HFFc6 (cell line): ENCODE results near the gene PLCXD3. TPM values are rescaled to one million over a fixed set of nuclear protein-coding genes. Genes with fewer than 3 reads are reported as not detected.
A peak's percentile ranks its signal among the peaks of the same experiment; 100 is the strongest.

Experiments
- DNase-seq: peaks from one replicate; pipeline ENCODE4 v3.0.0-alpha.2; 2018
- H3K27ac Mint-ChIP-seq: 2 replicates; pipeline ENCODE4 v1.8.0; 2020; ENCODE audit warnings: mild to moderate bottlenecking, mixed read lengths
- H3K27me3 Mint-ChIP-seq: 2 replicates; pipeline ENCODE4 v1.8.0; 2021; ENCODE audit warnings: mild to moderate bottlenecking, moderate library complexity, mixed read lengths; ENCODE audit not compliant: insufficient read depth
- H3K36me3 Mint-ChIP-seq: 2 replicates; pipeline ENCODE4 v1.8.0; 2021; ENCODE audit warnings: low read depth, mixed read lengths
- H3K4me1 Mint-ChIP-seq: 2 replicates; pipeline ENCODE4 v1.8.0; 2020; ENCODE audit warnings: low read depth, mixed read lengths
- H3K4me3 Mint-ChIP-seq: 2 replicates; pipeline ENCODE4 v1.8.0; 2020; ENCODE audit warnings: mild to moderate bottlenecking, moderate library complexity, mixed read lengths
- H3K9me3 Mint-ChIP-seq: 2 replicates; pipeline ENCODE4 v1.8.0; 2020; ENCODE audit warnings: mild to moderate bottlenecking, mixed read lengths
- total RNA-seq, 6 experiments: library from RNA; stranded (reverse); fragmentation: NEBNext Ultra II Directional; extraction: Animal tissue kit (Norgen Biotek cat#: 25700); gene quantifications; 2 replicates in 1 of 6; 3 replicates in 5 of 6; pipeline ENCODE4 v1.2.3, GENCODE V29; 2021
- TF ChIP-seq, protein P1 (sequence below): fragments of 200-600 bp; sonication (generic); IDR thresholded peaks from 2 replicates; pipeline ENCODE4 v1.5.0; 2021; ENCODE audit warnings: antibody characterized with exemption, mild to moderate bottlenecking

PLCXD3 gene
- total RNA-seq, 6 experiments from 2014 or later: 0.03 to 0.05 TPM; not detected in 4

DNA sequence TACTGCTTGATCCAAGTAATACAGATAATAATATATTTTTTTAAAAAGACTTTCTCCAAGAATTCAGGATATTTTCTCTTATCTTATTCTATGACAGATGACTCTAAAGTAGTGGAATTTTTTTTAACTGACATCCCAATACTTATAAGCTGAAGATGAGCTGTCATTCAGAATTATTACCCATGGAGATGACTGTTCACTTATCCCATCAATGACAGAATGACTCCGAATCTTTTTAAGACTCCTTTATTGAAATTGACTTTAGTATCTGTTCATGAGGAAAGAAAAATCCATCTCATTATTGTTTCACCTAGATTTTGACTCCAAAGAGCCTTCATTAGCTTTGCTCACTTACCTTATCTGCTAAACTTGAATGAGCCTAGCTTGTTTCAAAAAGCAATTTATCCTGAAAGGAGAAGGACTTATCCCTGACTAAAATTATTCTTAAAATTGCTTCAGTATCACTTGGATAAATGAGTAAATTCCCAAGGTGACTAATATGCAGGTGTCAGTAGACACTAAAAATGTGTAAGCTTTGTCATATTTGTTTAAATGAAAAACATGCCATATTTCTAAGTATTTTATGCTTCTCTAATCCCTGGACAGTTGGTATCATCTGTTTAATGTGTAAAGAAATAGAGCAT lies 146.9 kb downstream of the PLCXD3 start:
- Mint-ChIP-seq H3K27ac (no peak overlapping the region), H3K27me3 (no peaks in the 10 kb centered on the region; the same call in 1 of the 2 replicates), H3K9me3 (no peaks in the 10 kb centered on the region), H3K4me1 (peaks cover 6% of the 10 kb centered on the region; the same call in 1 of the 2 replicates), H3K36me3 (no peaks in the 10 kb centered on the region), H3K4me3 (no peak overlapping the region)
- TF ChIP-seq, protein P1, sequence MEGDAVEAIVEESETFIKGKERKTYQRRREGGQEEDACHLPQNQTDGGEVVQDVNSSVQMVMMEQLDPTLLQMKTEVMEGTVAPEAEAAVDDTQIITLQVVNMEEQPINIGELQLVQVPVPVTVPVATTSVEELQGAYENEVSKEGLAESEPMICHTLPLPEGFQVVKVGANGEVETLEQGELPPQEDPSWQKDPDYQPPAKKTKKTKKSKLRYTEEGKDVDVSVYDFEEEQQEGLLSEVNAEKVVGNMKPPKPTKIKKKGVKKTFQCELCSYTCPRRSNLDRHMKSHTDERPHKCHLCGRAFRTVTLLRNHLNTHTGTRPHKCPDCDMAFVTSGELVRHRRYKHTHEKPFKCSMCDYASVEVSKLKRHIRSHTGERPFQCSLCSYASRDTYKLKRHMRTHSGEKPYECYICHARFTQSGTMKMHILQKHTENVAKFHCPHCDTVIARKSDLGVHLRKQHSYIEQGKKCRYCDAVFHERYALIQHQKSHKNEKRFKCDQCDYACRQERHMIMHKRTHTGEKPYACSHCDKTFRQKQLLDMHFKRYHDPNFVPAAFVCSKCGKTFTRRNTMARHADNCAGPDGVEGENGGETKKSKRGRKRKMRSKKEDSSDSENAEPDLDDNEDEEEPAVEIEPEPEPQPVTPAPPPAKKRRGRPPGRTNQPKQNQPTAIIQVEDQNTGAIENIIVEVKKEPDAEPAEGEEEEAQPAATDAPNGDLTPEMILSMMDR: no peak
- DNase-seq: no peak

DNA sequence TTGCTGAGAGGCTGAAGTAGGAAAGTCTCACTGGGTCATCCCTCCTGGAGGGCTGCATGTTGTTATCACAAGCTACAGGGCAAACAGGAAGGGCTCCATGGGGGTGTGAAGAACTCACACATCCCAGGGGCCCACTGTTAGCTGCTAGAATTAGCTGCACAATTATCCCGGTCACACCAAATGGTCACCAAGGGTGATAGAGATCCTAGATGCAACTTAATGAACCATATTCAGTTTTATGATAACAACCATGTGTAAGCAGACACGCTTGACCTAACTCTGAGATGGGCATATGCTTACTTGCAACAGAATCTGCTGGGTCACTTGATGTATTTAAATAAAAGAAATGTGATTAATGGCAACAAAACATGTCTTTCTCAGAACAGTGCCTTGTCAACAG lies 153.6 kb downstream of the PLCXD3 start:
- Mint-ChIP-seq H3K27me3 (peaks cover 1% of the 10 kb centered on the region; the same call in 1 of the 2 replicates), H3K27ac (no peak overlapping the region), H3K4me1 (no peaks in the 10 kb centered on the region), H3K9me3 (no peaks in the 10 kb centered on the region), H3K36me3 (no peaks in the 10 kb centered on the region), H3K4me3 (no peak overlapping the region)
- DNase-seq: no peak
- TF ChIP-seq, protein P1: no peak

DNA sequence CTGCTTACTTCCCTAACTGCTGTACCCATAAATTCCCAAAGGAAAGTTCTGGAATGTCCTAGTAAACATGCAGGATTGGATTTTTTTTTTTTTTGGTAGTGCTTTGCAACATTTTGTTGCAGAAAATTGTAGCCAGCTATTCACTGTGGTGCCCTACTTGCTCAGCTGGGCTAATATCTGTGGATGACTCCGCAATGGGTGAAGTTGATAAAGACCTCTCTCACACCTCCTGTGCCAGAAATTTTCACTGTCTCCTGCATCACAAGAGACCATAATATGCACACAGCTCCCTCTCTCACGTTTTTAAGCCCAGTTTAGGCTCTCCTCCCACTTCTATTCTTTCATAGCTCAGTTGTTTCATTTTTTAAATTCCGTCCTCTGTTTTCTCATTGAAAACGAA lies 160.6 kb downstream of the PLCXD3 start:
- Mint-ChIP-seq H3K27ac (no peak overlapping the region), H3K9me3 (no peaks in the 10 kb centered on the region), H3K4me1 (no peaks in the 10 kb centered on the region), H3K4me3 (no peak overlapping the region), H3K36me3 (no peaks in the 10 kb centered on the region), H3K27me3 (peaks cover 1% of the 10 kb centered on the region; the same call in 1 of the 2 replicates)
- DNase-seq: no peak
- TF ChIP-seq, protein P1: no peak

DNA sequence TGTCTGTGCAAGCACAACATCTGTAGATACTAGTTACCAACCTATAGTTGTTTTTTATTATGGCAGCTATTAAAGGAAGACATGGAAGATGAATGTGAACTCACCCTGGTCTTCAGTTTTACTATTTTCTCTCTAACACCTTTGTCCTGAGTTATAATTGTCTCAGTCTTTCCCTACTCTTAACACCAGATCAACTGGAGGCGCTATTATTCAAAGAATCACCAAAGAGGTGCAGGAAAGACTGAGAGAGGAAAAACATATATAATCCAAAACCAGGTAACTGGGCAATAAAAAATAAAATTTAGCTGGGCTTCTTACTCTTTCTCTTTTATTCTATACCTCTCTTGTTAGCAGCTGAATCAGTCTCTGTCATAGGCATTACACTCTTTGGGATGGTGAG lies 162.8 kb downstream of the PLCXD3 start:
- Mint-ChIP-seq H3K27ac (no peak overlapping the region), H3K4me1 (no peaks in the 10 kb centered on the region; the same call in 1 of the 2 replicates), H3K27me3 (no peaks in the 10 kb centered on the region), H3K9me3 (no peaks in the 10 kb centered on the region), H3K36me3 (no peaks in the 10 kb centered on the region), H3K4me3 (no peak overlapping the region)
- DNase-seq: no peak
- TF ChIP-seq, protein P1: no peak

DNA sequence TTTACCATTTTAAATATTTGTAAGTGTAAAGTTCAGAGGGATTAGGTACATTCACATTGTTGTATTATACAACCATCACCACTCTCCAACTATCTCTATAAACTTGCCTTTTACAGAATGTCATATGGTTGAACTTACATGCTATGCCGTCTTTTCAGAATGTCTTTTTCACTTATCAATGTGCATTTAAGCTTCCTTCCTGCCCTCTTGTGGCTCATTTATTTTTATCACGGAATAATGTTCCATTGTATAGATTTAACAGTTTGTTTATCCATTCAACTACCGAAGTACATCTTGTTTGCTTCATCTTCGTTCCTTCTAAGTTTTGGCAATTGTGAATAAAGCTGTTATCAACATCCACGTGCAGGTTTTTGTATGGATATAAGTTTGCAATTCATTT lies 163.8 kb downstream of the PLCXD3 start:
- Mint-ChIP-seq H3K4me3 (no peak overlapping the region), H3K36me3 (no peaks in the 10 kb centered on the region), H3K27me3 (no peaks in the 10 kb centered on the region), H3K27ac (no peak overlapping the region), H3K4me1 (no peaks in the 10 kb centered on the region; the same call in 1 of the 2 replicates), H3K9me3 (no peaks in the 10 kb centered on the region)
- TF ChIP-seq, protein P1: peak; percentile 57
- no peak for DNase-seq
